ENCODE results near the gene ANKRD18A. TPM values are rescaled to one million over a fixed set of nuclear protein-coding genes. Genes with fewer than 3 reads are reported as not detected.

ANKRD18A gene
- total RNA-seq, 1 donor from 2014 or later = not detected

DNA sequence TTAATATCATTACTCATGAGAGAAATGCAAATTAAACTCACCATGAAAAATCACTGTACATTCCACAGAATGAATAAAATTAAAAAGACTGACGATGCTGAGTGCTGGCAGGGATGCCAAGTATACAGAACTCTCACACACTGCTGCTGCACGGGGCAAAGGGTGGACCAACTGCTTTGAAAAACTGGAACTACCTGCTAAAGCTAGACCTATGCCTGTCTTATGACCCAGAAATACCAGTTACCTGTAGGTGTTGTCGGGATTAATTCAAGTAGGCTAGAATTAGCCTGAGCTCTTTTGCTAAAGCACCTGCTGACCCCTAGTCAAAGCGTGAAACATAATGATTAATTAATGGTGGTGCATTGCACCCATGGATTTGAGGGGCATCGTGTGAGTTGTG is 36.5 kb upstream of the ANKRD18A start:
- CTCF ChIA-PET = no interaction called here

DNA sequence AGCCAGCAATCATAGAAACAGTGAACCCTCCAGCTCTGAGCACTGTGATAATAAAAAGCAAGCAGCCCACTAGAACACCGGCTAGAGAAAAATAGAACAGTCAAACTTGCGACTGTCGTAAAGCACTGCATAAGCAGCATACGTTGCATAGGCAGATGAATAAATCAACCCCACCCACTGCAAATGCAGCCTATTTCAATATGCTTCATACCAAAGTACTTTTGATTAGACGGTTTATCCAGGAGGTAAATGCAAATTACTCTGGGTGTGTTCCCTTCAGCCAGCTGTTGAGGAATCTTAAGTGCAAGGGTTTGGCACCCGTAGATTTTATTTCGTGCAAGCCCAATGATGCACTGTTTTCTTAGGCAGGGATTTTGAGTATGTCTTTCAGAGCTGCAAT is 32.1 kb upstream of the ANKRD18A start:
- CTCF ChIA-PET = no interaction called here
- ATAC-seq (ENCODE audit: low read depth) = no peak
- no peak overlapping the region for H3K27ac Mint-ChIP-seq
- no peaks in the 10 kb centered on the region for H3K27me3 Mint-ChIP-seq
- no peak overlapping the region for H3K4me3 Mint-ChIP-seq
- intact Hi-C loops (cut with micrococcal nuclease) = no loop called here
- H3K9me3 Mint-ChIP-seq = no peaks in the 10 kb centered on the region
- TF ChIP-seq, protein P1, sequence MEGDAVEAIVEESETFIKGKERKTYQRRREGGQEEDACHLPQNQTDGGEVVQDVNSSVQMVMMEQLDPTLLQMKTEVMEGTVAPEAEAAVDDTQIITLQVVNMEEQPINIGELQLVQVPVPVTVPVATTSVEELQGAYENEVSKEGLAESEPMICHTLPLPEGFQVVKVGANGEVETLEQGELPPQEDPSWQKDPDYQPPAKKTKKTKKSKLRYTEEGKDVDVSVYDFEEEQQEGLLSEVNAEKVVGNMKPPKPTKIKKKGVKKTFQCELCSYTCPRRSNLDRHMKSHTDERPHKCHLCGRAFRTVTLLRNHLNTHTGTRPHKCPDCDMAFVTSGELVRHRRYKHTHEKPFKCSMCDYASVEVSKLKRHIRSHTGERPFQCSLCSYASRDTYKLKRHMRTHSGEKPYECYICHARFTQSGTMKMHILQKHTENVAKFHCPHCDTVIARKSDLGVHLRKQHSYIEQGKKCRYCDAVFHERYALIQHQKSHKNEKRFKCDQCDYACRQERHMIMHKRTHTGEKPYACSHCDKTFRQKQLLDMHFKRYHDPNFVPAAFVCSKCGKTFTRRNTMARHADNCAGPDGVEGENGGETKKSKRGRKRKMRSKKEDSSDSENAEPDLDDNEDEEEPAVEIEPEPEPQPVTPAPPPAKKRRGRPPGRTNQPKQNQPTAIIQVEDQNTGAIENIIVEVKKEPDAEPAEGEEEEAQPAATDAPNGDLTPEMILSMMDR (IDR thresholded peaks at IDR 0.05) = no peak
- POLR2A ChIA-PET = no interaction called here
- DNase-seq = no peak
- H3K36me3 Mint-ChIP-seq (ENCODE audit: low read depth) = no peaks in the 10 kb centered on the region
- no peaks in the 10 kb centered on the region for H3K4me1 Mint-ChIP-seq

More for the DNA sequence above, 36.5 kb upstream of the ANKRD18A start:
- ATAC-seq (ENCODE audit: low read depth) = no peak
- Mint-ChIP-seq H3K9me3 (no peaks in the 10 kb centered on the region), H3K27me3 (no peaks in the 10 kb centered on the region), H3K4me3 (no peak overlapping the region), H3K4me1 (no peaks in the 10 kb centered on the region), H3K36me3 (ENCODE audit: low read depth) (no peaks in the 10 kb centered on the region), H3K27ac (no peak overlapping the region)
- intact Hi-C loops (cut with micrococcal nuclease) = no loop called here
- DNase-seq = no peak
- POLR2A ChIA-PET = no interaction called here
- TF ChIP-seq, protein P1 (IDR thresholded peaks at IDR 0.05) = no peak

DNA sequence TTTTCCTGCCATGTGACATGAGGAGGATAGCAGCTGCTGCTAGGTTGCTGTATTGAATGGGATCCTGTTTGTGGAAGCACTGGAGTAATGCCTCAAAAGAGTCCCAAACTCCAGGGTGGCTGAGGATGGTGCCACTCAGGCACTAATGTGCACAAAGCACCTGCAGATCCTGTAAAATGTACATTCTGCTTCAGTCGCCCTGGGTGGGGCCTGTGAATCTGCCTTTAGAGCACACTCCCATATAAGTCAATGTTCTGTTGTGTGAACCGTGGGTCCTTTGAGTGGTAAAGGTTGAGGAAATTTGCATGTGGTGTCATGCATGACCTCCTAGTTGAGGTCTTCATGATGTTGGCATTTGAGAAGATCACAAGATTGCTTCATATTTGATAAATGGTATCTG is 31.6 kb upstream of the ANKRD18A start:
- Mint-ChIP-seq H3K36me3 (ENCODE audit: low read depth) (no peaks in the 10 kb centered on the region), H3K27me3 (no peaks in the 10 kb centered on the region), H3K27ac (no peak overlapping the region), H3K9me3 (no peaks in the 10 kb centered on the region), H3K4me1 (no peaks in the 10 kb centered on the region), H3K4me3 (no peak overlapping the region)
- CTCF ChIA-PET = no interaction called here
- intact Hi-C loops (cut with micrococcal nuclease) = no loop called here
- TF ChIP-seq, protein P1 (IDR thresholded peaks at IDR 0.05) = no peak
- DNase-seq (no peak), ATAC-seq (ENCODE audit: low read depth) (no peak)
- POLR2A ChIA-PET = no interaction called here

DNA sequence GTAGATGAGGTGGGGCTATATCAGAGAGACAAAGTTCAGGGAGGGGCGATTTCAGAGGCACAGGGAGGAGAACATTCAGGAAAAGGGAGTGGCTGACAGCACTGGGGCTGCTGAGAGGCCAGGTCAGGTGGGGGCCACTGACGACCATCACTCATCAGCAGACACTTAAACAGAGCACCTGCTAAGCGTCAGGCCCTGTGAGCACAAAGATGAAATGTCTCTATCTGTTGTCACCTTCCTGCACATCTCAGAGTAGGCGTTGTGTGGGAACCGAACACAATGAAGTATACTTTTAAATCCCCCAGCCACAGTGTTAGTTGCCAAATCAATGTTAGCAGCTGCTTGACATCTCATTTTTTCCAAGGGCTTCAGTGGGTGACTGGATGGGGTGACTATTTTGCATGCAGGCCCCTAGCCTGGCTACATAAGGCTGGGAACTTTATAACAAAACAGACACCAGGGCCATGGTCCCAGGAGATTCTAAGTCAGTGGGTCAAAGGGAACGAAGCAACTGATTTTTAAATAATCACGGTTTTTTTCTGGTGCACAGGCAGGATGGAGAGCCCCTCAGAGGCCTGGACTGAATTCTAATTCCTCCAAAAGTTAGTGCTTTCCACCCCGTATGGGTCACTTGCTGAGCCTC is 31.1 kb upstream of the ANKRD18A start:
- no peaks in the 10 kb centered on the region for H3K4me1 Mint-ChIP-seq
- CTCF ChIA-PET = no interaction called here
- no peaks in the 10 kb centered on the region for H3K9me3 Mint-ChIP-seq
- intact Hi-C loops (cut with micrococcal nuclease) = no loop called here
- no peak overlapping the region for H3K27ac Mint-ChIP-seq
- no peaks in the 10 kb centered on the region for H3K36me3 Mint-ChIP-seq (ENCODE audit: low read depth)
- no peaks in the 10 kb centered on the region for H3K27me3 Mint-ChIP-seq
- TF ChIP-seq, protein P1 (IDR thresholded peaks at IDR 0.05) = no peak
- ATAC-seq (ENCODE audit: low read depth) (no peak), DNase-seq (no peak)
- POLR2A ChIA-PET = no interaction called here
- H3K4me3 Mint-ChIP-seq = no peak overlapping the region

DNA sequence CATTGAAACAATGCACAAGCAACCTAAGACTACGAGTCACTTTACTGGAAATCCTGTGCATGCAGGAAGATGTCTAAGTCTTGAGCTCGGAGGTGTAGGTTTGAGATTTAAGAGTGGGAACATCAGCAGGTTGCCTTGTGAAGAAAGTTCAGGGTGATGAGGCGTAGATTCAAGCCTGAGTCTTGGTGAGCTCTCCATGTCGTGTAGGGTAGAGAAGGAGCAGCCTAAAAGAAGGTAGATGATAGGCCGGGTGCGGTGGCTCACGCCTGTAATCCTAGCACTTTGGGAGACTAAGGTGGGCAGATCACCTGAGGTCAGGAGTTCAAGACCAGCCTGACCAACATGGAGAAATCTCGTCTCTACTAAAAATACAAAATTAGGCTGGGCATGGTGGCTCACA is 30.2 kb upstream of the ANKRD18A start:
- DNase-seq (no peak), ATAC-seq (ENCODE audit: low read depth) (no peak)
- ChIA-PET CTCF (no interaction called here), POLR2A (no interaction called here)
- Mint-ChIP-seq H3K4me1 (no peaks in the 10 kb centered on the region), H3K27me3 (no peaks in the 10 kb centered on the region), H3K27ac (no peak overlapping the region), H3K4me3 (no peak overlapping the region), H3K9me3 (no peaks in the 10 kb centered on the region), H3K36me3 (ENCODE audit: low read depth) (no peaks in the 10 kb centered on the region)
- TF ChIP-seq, protein P1 (IDR thresholded peaks at IDR 0.05) = no peak
- intact Hi-C loops (cut with micrococcal nuclease) = no loop called here

Measured in activated B cell treated with CpG ODN at 0.5 μM for 24 hours (primary cell).